ENCODE results near the gene ZBBX.

Gene ZBBX

GRCh38 chr3:167305340-167305890 lies 74.7 kb downstream of the ZBBX start:
- DNase-seq (ENCODE audit: low spot score), result no peak

DNA sequence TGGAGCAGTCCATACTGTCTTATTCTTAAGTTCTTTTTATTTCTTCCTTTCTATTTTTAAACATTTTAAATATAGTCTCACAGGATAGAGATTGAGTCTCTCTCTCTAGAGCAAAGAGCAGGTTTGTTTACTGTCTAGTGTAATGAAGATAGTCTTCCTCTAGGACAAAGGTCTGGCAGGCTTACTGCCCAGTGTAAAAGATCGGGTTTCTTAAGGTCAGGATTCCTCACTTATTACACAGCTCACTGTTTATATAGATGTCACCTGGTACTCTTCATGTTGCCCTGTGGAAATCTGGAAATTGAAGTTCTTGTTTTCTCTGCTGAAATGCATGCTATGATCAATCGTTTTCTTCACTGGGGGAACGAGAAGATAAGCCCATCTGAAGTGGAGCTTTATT lies 76.0 kb downstream of the ZBBX start:
- DNase-seq (ENCODE audit: low spot score), result no peak

- no peak for DNase-seq (ENCODE audit: low spot score)
Measured at GRCh38 chr3:167302678-167303077, 77.4 kb downstream of the ZBBX start.

GRCh38 chr3:167300207-167300606 lies 79.9 kb downstream of the ZBBX start:
- no peak for DNase-seq (ENCODE audit: low spot score)

- DNase-seq (ENCODE audit: low spot score), result no peak
Measured at GRCh38 chr3:167289435-167289834, 90.7 kb downstream of the ZBBX start.

DNA sequence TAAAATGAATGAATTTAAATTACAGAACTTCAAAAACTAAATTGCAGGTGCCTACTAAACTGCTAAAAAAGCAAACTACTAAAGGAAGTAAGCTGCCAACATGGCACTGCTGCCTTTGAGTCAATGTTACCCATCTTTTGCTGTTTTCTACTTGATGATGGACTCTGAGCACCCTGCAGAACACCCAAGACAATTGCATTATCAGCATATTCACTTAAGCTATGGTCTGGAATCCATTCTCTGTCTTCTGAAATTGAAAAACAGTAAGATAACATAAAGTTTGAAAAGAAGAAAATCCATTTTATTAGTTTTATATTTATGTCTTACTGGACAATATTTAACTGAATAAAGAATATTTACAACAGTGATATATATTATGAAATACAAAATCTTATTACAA lies 91.4 kb downstream of the ZBBX start:
- DNase-seq (ENCODE audit: low spot score), result no peak

DNA sequence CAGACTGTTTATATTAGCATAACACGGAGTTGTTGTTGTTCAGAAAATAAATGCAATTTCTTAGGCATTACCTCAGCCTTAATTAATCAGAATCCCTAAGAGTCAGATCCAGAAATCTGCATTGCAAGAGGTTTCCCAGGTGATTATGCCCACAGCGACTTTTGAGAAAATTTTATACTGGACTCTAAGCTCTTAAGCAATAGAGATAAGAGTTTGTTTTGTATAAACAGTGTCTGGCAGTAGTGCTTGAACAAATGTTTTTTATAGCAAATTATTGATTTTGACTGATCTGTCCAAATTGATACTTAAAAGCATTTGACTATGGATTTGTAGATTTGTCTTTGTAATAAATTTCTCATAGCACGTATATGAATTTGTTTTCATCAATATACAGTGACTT lies 92.8 kb downstream of the ZBBX start:
- DNase-seq (ENCODE audit: low spot score), result no peak

DNA sequence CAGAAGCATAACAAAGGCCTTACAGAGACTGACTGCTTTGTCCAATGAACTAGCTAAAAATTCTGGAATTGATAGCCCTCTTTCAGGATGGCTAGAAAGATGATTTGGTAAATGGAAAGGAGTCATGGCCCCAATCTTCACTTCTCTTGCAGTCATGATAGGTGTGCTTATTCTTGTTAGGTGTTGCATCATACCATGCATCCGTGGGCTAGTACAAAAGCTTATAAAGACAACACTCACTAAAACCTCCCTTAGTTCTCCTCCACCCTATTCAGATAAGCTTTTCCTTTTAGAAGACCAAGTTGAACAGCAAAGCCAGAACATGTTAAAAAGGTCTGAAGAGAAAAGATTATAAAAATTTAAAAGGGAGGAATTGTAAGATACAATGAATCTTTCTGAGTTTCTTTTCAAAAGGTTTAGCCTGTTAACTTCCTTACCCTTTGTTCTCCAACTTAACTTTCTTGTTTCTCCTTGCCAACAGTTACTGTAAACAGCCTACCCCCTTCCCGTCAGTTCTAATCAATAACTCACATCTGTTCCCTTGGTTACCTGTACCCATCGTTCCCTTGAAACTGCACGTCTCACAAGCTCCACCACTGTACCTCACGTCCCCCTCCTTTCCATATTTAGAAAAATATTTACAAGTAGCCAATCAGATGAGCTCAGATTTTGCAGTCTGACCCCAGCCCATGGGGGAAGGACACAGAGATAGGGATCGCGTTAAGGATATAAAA lies 105.8 kb downstream of the ZBBX start:
- DNase-seq (ENCODE audit: low spot score), result no peak

GRCh38 chr3:167253037-167253436 lies 127.1 kb downstream of the ZBBX start:
- no peak for DNase-seq (ENCODE audit: low spot score)

- no peak for DNase-seq (ENCODE audit: low spot score)
Measured at GRCh38 chr3:167251678-167252077, 128.4 kb downstream of the ZBBX start.

DNA sequence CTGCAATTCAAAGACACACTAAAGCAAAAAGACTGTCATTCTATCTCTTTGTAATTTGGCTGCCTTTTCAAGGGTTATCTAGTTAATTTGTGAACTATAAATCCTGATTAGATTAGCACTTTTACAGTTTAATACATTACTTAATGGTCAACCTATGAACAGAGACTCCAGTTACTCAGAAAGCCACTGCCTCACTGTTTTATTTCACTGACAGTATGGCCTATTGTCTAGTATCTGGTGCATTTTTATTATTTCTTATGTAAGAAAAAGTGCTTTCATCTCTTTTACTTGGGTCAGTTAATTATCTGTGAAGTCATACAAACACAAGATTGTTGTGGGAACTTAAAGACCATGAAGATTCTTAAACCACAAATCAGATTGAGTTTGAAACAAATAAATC lies 133.8 kb downstream of the ZBBX start:
- DNase-seq (ENCODE audit: low spot score), result no peak

DNA sequence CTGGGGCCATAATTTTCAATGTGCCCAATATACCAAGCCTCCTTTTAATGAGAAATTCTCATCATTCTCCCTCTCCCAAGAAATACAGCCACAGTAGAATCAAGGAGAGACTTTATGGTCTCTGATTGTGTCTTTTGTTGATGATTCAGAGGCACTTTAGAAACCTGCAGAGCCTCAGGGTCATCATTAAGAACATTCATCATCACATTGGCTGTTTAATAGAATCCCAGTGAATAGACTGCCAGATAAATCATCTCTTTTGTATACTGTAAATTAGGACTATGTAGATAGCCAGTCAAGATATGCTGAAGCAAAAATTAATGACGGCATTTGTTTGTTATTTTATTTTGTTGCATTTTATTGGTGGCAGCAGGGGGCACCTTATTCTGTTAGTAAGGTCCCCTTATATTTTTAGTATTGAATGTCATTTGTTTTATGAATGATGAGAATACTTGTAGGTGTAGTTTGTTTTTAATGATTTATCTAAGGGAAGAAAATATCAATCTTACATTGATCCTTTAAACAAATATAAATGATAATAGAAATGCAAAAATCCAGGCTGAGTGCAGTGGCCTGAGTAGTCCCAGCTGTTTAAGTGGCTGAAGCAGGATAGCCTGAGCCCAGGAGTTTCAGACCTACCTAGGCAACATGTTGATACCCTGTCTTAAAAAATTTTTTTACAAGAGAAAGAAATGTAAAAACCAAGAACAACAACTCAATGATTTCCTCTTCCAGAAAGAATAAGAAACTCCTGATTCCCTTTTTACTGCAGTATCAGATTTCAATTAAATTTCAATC lies 138.8 kb downstream of the ZBBX start:
- no peak for DNase-seq (ENCODE audit: low spot score)

DNA sequence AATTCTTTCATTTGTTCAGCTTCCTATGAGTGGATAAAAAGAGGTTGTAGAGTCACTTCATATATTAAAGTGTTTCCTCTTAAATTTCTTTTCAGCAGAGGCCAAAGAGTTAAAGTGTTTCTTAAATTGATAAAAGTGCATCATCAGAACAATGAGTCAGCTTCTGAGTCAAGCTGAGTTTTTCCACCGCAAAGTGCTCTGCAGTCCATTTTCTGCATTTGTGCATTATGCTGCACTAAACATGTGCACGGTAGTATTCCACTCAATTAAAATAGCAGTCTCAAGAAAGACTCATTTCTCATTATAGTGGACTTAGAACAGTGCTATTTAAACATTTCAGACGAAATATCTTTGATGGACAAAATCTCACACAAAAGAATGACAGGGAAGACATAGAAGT lies 152.0 kb downstream of the ZBBX start:
- peak; percentile 22 for DNase-seq (ENCODE audit: low spot score)

DNA sequence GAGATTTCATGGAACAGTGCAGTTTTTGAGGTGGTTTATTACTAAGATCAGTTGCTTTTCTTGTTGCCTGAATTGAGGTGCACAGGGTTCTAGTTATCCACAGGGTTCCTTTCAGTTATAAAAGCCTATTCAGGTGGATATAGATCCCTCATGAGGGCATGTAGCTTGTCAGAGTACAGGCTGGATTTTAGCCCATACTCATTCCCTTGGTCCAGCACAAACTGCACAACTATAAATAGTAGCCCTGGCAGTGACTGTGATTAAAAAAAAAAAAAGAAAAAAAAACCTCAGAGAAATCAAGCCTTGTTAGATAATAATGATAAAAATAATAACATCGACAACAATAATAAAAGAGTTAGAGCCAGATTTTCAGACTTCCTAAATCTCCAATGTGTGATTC lies 154.3 kb downstream of the ZBBX start:
- DNase-seq (ENCODE audit: low spot score), result no peak

DNA sequence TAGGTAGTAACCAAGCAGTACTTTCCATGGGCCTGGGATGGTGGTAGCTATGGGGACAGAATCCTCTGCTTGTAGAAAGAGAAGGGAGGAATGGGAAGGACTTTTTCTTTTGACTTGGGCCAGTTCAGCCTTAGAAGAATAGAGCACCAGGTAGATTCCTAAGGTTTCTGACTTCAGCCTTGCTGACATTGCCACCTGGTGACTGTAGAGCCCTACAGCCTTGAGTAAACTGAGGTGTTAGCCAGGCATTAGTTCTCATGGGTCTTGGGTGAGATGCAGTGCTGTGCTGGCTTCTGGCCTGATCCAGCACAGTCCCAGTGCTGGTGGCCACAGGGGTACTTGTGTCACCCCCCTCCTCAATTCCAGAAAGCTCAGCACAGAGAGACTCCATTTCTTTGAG lies 171.1 kb downstream of the ZBBX start:
- DNase-seq (ENCODE audit: low spot score), result no peak

DNA sequence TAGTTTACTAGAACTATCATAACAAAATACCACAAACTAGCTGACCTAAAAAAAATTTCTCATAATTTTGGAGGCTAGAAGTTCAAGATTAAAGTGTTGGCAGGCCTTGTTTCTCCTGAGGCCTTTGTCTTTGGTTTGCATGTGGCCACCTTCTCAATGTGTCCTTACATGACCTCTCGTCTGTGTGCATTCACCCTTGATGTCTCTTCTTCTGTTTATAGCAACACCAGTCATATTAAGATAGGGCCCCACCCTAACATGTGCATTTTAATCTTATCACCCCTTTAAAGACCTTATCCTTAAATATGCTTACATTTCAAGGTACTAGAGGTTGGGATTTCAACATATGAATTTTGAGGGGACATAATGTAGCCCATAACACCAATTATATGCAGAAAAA lies 177.0 kb downstream of the ZBBX start:
- DNase-seq (ENCODE audit: low spot score), result no peak

- DNase-seq (ENCODE audit: low spot score), result no peak
Measured at GRCh38 chr3:167198949-167199600, 181.0 kb downstream of the ZBBX start.
